ENCODE measurements around the gene KPRP. TPM values are rescaled to one million over a fixed set of nuclear protein-coding genes. Genes with fewer than 3 reads are reported as not detected.

KPRP gene
- total RNA-seq, 1 donor from 2014 or later = not detected

- H3K9me3 Mint-ChIP-seq (ENCODE audit: unreplicated experiment) = no peaks in the 10 kb centered on the region
- Histone ChIP-seq H3K4me2 (ENCODE audit: low read length) (no peak overlapping the region), H4K20me1 (ENCODE audit: insufficient read depth, low read length) (no peaks in the 10 kb centered on the region), H2AFZ (ENCODE audit: low read depth, low read length) (no peak overlapping the region), H3K9ac (ENCODE audit: low read length) (no peak overlapping the region), H3K27ac (ENCODE audit: low read depth, low read length) (no peak overlapping the region), H3K36me3 (ENCODE audit: insufficient read depth, low read length) (no peaks in the 10 kb centered on the region), H3K4me3 (ENCODE audit: insufficient read depth, low read depth, low read length) (no peak overlapping the region), H3K9me3 (ENCODE audit: insufficient read depth, low read depth, low read length) (no peaks in the 10 kb centered on the region), H3K79me2 (ENCODE audit: insufficient read depth, low read length) (no peaks in the 10 kb centered on the region), H3K27me3 (ENCODE audit: insufficient read depth, low read length) (no peaks in the 10 kb centered on the region), H3K4me1 (ENCODE audit: insufficient read depth, low read length) (no peaks in the 10 kb centered on the region)
- no peak for FAIRE-seq
- TF ChIP-seq CTCF (IDR thresholded peaks at IDR 0.05; ENCODE audit: insufficient read depth, low read depth, low read length) = no peak
- no peak for TF ChIP-seq EZH2 (IDR thresholded peaks at IDR 0.05; ENCODE audit: insufficient read depth, low read length)
- no peak overlapping the region for H3K27ac Mint-ChIP-seq (ENCODE audit: unreplicated experiment)
- H3K4me3 Mint-ChIP-seq (ENCODE audit: unreplicated experiment) = no peak overlapping the region
- no peaks in the 10 kb centered on the region for H3K36me3 Mint-ChIP-seq (ENCODE audit: low read depth, unreplicated experiment)
- no peak for DNase-seq (ENCODE audit: low read depth)
- H3K4me1 Mint-ChIP-seq (ENCODE audit: low read depth, unreplicated experiment) = no peaks in the 10 kb centered on the region
- no peaks in the 10 kb centered on the region for H3K27me3 Mint-ChIP-seq (ENCODE audit: low read depth, unreplicated experiment)
These were observed 25.3 kb downstream of the KPRP start for GRCh38 chr1:152783095-152783494.

- Histone ChIP-seq H3K4me1 (ENCODE audit: insufficient read depth, low read length) (no peaks in the 10 kb centered on the region), H3K79me2 (ENCODE audit: insufficient read depth, low read length) (no peaks in the 10 kb centered on the region), H3K27me3 (ENCODE audit: insufficient read depth, low read length) (no peaks in the 10 kb centered on the region), H3K36me3 (ENCODE audit: insufficient read depth, low read length) (no peaks in the 10 kb centered on the region), H2AFZ (ENCODE audit: low read depth, low read length) (no peak within 1 kb of the TSS), H3K27ac (ENCODE audit: low read depth, low read length) (no peak within 1 kb of the TSS), H3K9me3 (ENCODE audit: insufficient read depth, low read depth, low read length) (no peaks in the 10 kb centered on the region), H3K4me3 (ENCODE audit: insufficient read depth, low read depth, low read length) (no peak within 1 kb of the TSS), H4K20me1 (ENCODE audit: insufficient read depth, low read length) (no peaks in the 10 kb centered on the region), H3K4me2 (ENCODE audit: low read length) (no peak within 1 kb of the TSS), H3K9ac (ENCODE audit: low read length) (no peak within 1 kb of the TSS)
- H3K27ac Mint-ChIP-seq (ENCODE audit: unreplicated experiment) = no peak within 1 kb of the TSS
- DNase-seq (ENCODE audit: low read depth) = no peak
- no peaks in the 10 kb centered on the region for H3K36me3 Mint-ChIP-seq (ENCODE audit: low read depth, unreplicated experiment)
- FAIRE-seq = no peak
- H3K27me3 Mint-ChIP-seq (ENCODE audit: low read depth, unreplicated experiment) = no peaks in the 10 kb centered on the region
- no peaks in the 10 kb centered on the region for H3K4me1 Mint-ChIP-seq (ENCODE audit: low read depth, unreplicated experiment)
- no peak within 1 kb of the TSS for H3K4me3 Mint-ChIP-seq (ENCODE audit: unreplicated experiment)
- no peaks in the 10 kb centered on the region for H3K9me3 Mint-ChIP-seq (ENCODE audit: unreplicated experiment)
- TF ChIP-seq CTCF (IDR thresholded peaks at IDR 0.05; ENCODE audit: insufficient read depth, low read depth, low read length) (no peak), EZH2 (IDR thresholded peaks at IDR 0.05; ENCODE audit: insufficient read depth, low read length) (no peak)
These were observed 28.3 kb downstream of the KPRP start, which contains the start of gene LCE1E for GRCh38 chr1:152786077-152786476. Gene LCE1E, plus strand, starts transcription at chr1:152786257. Its CDS starts 1,043 bp downstream, at chr1:152787300.

- Mint-ChIP-seq H3K4me3 (ENCODE audit: unreplicated experiment) (no peak overlapping the region), H3K36me3 (ENCODE audit: low read depth, unreplicated experiment) (no peaks in the 10 kb centered on the region), H3K27ac (ENCODE audit: unreplicated experiment) (no peak overlapping the region), H3K4me1 (ENCODE audit: low read depth, unreplicated experiment) (no peaks in the 10 kb centered on the region), H3K27me3 (ENCODE audit: low read depth, unreplicated experiment) (peaks cover 2% of the 10 kb centered on the region), H3K9me3 (ENCODE audit: unreplicated experiment) (no peaks in the 10 kb centered on the region)
- TF ChIP-seq CTCF (IDR thresholded peaks at IDR 0.05; ENCODE audit: insufficient read depth, low read depth, low read length) (no peak), EZH2 (IDR thresholded peaks at IDR 0.05; ENCODE audit: insufficient read depth, low read length) (no peak)
- H4K20me1 ChIP-seq (ENCODE audit: insufficient read depth, low read length) = no peaks in the 10 kb centered on the region
- H3K4me2 ChIP-seq (ENCODE audit: low read length) = no peak overlapping the region
- no peak for FAIRE-seq
- no peaks in the 10 kb centered on the region for H3K36me3 ChIP-seq (ENCODE audit: insufficient read depth, low read length)
- H3K4me1 ChIP-seq (ENCODE audit: insufficient read depth, low read length) = no peaks in the 10 kb centered on the region
- H3K9me3 ChIP-seq (ENCODE audit: insufficient read depth, low read depth, low read length) = no peaks in the 10 kb centered on the region
- no peak overlapping the region for H3K4me3 ChIP-seq (ENCODE audit: insufficient read depth, low read depth, low read length)
- H2AFZ ChIP-seq (ENCODE audit: low read depth, low read length) = no peak overlapping the region
- no peak overlapping the region for H3K9ac ChIP-seq (ENCODE audit: low read length)
- H3K79me2 ChIP-seq (ENCODE audit: insufficient read depth, low read length) = no peaks in the 10 kb centered on the region
- H3K27me3 ChIP-seq (ENCODE audit: insufficient read depth, low read length) = no peaks in the 10 kb centered on the region
- DNase-seq (ENCODE audit: low read depth) = no peak
- no peak overlapping the region for H3K27ac ChIP-seq (ENCODE audit: low read depth, low read length)
These were observed 37.9 kb downstream of the KPRP start for GRCh38 chr1:152795686-152796085.

Data from astrocyte (in vitro differentiated cells and primary cell).